ENCODE measurements around the gene TIMM23.
"Not testable (repeated sequence)": the region's sequence is repeated elsewhere in the genome, so short reads cannot be mapped to it uniquely, and the experiment has no call there.

DNA sequence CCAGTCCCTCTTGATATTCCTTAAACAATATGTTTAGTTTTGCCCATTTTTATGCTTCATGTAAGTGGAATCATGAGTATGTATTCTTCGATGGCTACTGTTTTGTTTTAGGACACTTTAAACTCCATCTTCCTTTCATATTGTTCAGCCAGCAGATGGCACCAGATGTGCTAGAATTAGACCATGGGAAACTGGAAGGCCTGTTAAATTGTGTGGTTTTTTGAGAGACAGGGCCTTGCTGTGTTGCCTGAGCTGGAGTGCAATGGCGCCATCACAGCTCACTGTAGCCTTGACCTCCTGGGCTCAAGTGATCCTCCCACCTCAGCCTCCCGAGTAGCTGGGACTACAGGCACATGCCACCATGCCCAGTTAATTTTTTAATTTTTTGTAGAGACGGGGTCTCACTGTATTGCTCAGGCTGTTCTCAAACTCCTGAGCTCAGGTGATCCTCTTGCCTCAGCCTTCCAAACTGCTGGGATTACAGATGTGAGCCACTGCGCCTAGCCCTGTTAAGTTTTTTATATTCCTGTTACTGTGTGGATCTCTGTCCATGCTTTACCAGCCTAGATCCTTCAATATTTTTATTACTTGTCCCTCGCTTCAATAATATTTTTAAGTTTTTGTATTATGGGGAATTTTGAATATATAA, 11.4 kb downstream of the TIMM23 start:
- not testable (repeated sequence) for TF ChIP-seq YY1 (IDR thresholded peaks at IDR 0.05; ENCODE audit: insufficient read depth, insufficient read length); ZNF274 (IDR thresholded peaks at IDR 0.05; ENCODE audit: low read depth, low read length)

Data from NT2/D1 (cell line).